ENCODE data around the gene OR10G4.
A peak's percentile ranks its signal among the peaks of the same experiment; 100 is the strongest.

OR10G4 gene

GRCh38 chr11:124026498-124026897 is 13.7 kb downstream of the OR10G4 start, which contains the start of gene OR10G8:
Gene OR10G8, plus strand, starts transcription at chr11:124026798. Its CDS starts 2,825 bp downstream, at chr11:124029623.
- DNase-seq (ENCODE audit: low read depth), result no peak
- no peak within 1 kb of the TSS for H3K4me3 ChIP-seq (replicated peaks; ENCODE audit: low read depth, low read length)
- TF ChIP-seq CTCF (IDR thresholded peaks at IDR 0.05; ENCODE audit: low read length, missing control alignments), result no peak

GRCh38 chr11:124036666-124037065 is 23.9 kb downstream of the OR10G4 start:
- H3K4me3 ChIP-seq (replicated peaks; ENCODE audit: low read depth, low read length), result no peak overlapping the region
- peak; percentile 3 for DNase-seq (ENCODE audit: low read depth)
- TF ChIP-seq CTCF (IDR thresholded peaks at IDR 0.05; ENCODE audit: low read length, missing control alignments), result no peak

DNA sequence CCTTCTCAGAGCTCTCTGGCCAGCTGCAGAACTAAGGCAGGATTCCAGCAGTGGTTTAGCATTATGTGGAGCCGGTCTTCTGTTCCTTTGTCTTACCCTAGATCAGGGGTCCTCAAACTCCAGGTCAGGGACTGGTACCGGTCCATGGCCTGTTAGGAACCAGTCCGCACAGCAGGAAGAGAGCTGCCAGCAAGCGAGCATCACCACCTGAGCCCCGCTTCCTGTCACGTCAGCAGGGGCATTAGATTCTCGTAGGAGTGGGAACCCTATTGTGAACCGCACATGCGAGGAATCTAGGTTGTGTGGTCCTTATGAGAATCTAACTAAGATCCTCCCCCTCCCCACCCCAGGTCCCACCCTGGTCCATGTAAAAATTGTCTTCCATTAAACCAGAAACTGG is 26.8 kb downstream of the OR10G4 start:
- no peak overlapping the region for H3K4me3 ChIP-seq (replicated peaks; ENCODE audit: low read depth, low read length)
- no peak for TF ChIP-seq CTCF (IDR thresholded peaks at IDR 0.05; ENCODE audit: low read length, missing control alignments)

DNA sequence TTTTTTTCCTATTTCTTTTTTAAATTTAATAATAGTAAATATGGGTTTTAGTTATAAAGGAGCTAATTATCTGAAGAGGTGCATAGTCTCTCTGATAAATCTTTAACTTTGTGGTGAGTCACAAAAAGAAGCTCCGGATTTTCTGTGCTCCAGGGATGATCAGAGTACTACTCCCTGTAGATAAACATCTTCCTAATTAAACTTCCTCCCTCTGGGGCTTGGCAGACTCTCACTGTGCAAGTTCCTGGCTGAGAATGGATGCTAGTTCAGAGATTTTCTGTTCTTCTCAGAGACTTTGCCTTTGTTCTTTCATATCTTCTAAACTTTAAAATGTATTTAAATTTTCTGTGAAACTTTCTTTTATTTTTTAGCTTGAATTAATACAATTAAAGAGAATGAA is 28.5 kb downstream of the OR10G4 start, which contains the start of gene OR10G7:
OR10G7 (minus strand) TSS at position 72 of the 400 bp plus-strand sequence. CDS start 2,324 bp downstream, outside the sequence.
- no peak within 1 kb of the TSS for H3K4me3 ChIP-seq (replicated peaks; ENCODE audit: low read depth, low read length)
- no peak for TF ChIP-seq CTCF (IDR thresholded peaks at IDR 0.05; ENCODE audit: low read length, missing control alignments)
- DNase-seq (ENCODE audit: low read depth), result no peak

More for the DNA sequence above, 26.8 kb downstream of the OR10G4 start:
- no peak for DNase-seq (ENCODE audit: low read depth)

DNA sequence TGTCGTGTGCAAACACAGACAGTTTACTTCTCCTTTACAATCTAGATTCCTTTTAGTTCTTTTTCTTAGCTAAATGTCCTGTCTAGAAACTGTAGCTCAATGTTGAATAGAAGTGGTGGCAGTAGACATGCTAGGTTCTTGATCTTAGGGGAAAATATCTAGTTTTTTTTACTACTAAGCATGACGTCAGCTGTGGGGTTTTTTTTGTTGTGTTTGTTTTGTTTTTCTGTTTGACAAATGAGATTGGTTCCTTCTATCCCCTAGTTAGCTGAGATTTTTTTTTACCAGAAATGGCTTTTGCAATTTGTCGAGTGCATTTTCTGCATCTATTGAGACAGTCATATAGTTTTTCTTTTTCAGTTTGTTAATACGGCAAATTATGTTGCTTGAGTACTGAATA is 30.6 kb downstream of the OR10G4 start:
- no peak for TF ChIP-seq CTCF (IDR thresholded peaks at IDR 0.05; ENCODE audit: low read length, missing control alignments)
- H3K4me3 ChIP-seq (replicated peaks; ENCODE audit: low read depth, low read length), result no peak overlapping the region
- DNase-seq (ENCODE audit: low read depth), result no peak

- H3K4me3 ChIP-seq (replicated peaks; ENCODE audit: low read depth, low read length), result no peak overlapping the region
- DNase-seq (ENCODE audit: low read depth), result no peak
- no peak for TF ChIP-seq CTCF (IDR thresholded peaks at IDR 0.05; ENCODE audit: low read length, missing control alignments)
These were observed 38.0 kb downstream of the OR10G4 start for GRCh38 chr11:124050748-124051147.

GRCh38 chr11:124052966-124053365 is 40.2 kb downstream of the OR10G4 start:
- H3K4me3 ChIP-seq (replicated peaks; ENCODE audit: low read depth, low read length), result no peak overlapping the region
- no peak for TF ChIP-seq CTCF (IDR thresholded peaks at IDR 0.05; ENCODE audit: low read length, missing control alignments)
- DNase-seq (ENCODE audit: low read depth), result no peak
